ENCODE results near the gene MATCAP1.

DNA sequence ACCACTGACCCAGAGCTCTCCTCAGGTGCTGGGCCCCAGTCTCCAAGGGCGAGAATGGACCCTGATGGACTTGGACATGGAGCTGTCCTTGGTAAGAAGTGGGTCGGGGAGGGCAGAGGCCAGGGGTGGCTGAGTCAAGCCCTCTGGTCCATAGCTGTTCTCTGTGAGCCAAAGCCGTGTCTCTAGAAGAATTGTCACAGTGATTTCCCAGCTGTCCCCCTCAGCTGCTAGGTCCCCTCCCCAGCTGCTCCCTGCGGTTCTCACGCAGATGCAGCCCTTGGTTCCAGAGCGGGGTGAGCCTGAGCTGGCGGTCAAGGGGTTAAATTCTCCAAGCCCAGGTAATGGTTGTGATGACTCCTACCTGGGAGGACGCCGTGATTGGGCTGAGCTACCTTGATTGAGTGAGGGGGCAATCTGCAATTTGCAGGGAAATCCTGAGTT is 14.7 kb downstream of the MATCAP1 start:
- TF ChIP-seq EZH2 (IDR thresholded peaks at IDR 0.05; ENCODE audit: insufficient read depth, poor library complexity, severe bottlenecking): no peak
- TF ChIP-seq EZH2phosphoT487 (IDR thresholded peaks at IDR 0.05; ENCODE audit: insufficient read depth, low read depth): no peak

All from GM23248 (cell line).